Measurements from ENCODE around the gene NCOA7. TPM values are rescaled to one million over a fixed set of nuclear protein-coding genes. Genes with fewer than 3 reads are reported as not detected.

Gene NCOA7
- total and polyA plus RNA-seq, 9 of the 15 experiments (the other 6 are each of a cell fraction or from before 2014, with no cell fraction given), result 5.8 to 14.6 (median 9.3) TPM

- no peak overlapping the region for H3K4me2 ChIP-seq (ENCODE audit: insufficient read depth, low read length)
- H3K4me3 ChIP-seq, result no peak overlapping the region
- in situ Hi-C loops (cut with MboI) (no loop called here), intact Hi-C loops (cut with micrococcal nuclease) (no loop called here)
- FAIRE-seq, result no peak
- no peak for ATAC-seq
- peaks cover 11% of the 10 kb centered on the region; the same call in 2 of the 3 replicates for H3K79me2 ChIP-seq (ENCODE audit: control insufficient read depth, insufficient read depth, low read length)
- H2AFZ ChIP-seq (ENCODE audit: low read depth, low read length), result no peak overlapping the region
- no peaks in the 10 kb centered on the region for H4K20me1 ChIP-seq (replicated peaks; ENCODE audit: control insufficient read depth, insufficient read depth, low read length)
- peaks cover 8% of the 10 kb centered on the region for H3K9me1 ChIP-seq (ENCODE audit: control insufficient read depth, insufficient read depth, low read length)
- DNase-seq (ENCODE audit: extremely low read depth in 1 of 4, low spot score in 3 of 4), result no peak
- 0 out of 3 replicates have a peak, but pooled peaks cover 4% of the 10 kb centered on the region for H3K36me3 ChIP-seq (ENCODE audit: control insufficient read depth, insufficient read depth, low read length)
- CTCF ChIA-PET (ENCODE audit: low intra/inter-chr PET ratio), result no interaction called here
- H3K9me3 ChIP-seq (replicated peaks; ENCODE audit: control insufficient read depth, insufficient read depth, low read depth, low read length), result no peaks in the 10 kb centered on the region
- TF ChIP-seq ZNF253 (CRISPR knock-in tag; conservative IDR thresholded peaks at IDR 0.05) (no peak), TCF7 (IDR thresholded peaks at IDR 0.05; ENCODE audit: borderline replicate concordance) (no peak), ZNF512 (tag; IDR thresholded peaks at IDR 0.05) (no peak), ZNF316 (IDR thresholded peaks at IDR 0.05) (no peak), SRSF1 (IDR thresholded peaks at IDR 0.05; ENCODE audit: low read depth, low read length) (no peak)
- TF ChIP-seq, protein P1, sequence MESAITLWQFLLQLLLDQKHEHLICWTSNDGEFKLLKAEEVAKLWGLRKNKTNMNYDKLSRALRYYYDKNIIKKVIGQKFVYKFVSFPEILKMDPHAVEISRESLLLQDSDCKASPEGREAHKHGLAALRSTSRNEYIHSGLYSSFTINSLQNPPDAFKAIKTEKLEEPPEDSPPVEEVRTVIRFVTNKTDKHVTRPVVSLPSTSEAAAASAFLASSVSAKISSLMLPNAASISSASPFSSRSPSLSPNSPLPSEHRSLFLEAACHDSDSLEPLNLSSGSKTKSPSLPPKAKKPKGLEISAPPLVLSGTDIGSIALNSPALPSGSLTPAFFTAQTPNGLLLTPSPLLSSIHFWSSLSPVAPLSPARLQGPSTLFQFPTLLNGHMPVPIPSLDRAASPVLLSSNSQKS (CRISPR knock-in tag; IDR thresholded peaks at IDR 0.05), result no peak
- TF ChIP-seq, protein P2, sequence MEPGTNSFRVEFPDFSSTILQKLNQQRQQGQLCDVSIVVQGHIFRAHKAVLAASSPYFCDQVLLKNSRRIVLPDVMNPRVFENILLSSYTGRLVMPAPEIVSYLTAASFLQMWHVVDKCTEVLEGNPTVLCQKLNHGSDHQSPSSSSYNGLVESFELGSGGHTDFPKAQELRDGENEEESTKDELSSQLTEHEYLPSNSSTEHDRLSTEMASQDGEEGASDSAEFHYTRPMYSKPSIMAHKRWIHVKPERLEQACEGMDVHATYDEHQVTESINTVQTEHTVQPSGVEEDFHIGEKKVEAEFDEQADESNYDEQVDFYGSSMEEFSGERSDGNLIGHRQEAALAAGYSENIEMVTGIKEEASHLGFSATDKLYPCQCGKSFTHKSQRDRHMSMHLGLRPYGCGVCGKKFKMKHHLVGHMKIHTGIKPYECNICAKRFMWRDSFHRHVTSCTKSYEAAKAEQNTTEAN (CRISPR knock-in tag; IDR thresholded peaks at IDR 0.05), result no peak
- TF ChIP-seq, protein P3, sequence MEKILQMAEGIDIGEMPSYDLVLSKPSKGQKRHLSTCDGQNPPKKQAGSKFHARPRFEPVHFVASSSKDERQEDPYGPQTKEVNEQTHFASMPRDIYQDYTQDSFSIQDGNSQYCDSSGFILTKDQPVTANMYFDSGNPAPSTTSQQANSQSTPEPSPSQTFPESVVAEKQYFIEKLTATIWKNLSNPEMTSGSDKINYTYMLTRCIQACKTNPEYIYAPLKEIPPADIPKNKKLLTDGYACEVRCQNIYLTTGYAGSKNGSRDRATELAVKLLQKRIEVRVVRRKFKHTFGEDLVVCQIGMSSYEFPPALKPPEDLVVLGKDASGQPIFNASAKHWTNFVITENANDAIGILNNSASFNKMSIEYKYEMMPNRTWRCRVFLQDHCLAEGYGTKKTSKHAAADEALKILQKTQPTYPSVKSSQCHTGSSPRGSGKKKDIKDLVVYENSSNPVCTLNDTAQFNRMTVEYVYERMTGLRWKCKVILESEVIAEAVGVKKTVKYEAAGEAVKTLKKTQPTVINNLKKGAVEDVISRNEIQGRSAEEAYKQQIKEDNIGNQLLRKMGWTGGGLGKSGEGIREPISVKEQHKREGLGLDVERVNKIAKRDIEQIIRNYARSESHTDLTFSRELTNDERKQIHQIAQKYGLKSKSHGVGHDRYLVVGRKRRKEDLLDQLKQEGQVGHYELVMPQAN (IDR thresholded peaks at IDR 0.05; ENCODE audit: borderline replicate concordance), result no peak
- TF ChIP-seq, protein P4, sequence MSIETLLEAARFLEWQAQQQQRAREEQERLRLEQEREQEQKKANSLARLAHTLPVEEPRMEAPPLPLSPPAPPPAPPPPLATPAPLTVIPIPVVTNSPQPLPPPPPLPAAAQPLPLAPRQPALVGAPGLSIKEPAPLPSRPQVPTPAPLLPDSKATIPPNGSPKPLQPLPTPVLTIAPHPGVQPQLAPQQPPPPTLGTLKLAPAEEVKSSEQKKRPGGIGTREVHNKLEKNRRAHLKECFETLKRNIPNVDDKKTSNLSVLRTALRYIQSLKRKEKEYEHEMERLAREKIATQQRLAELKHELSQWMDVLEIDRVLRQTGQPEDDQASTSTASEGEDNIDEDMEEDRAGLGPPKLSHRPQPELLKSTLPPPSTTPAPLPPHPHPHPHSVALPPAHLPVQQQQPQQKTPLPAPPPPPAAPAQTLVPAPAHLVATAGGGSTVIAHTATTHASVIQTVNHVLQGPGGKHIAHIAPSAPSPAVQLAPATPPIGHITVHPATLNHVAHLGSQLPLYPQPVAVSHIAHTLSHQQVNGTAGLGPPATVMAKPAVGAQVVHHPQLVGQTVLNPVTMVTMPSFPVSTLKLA (conservative IDR thresholded peaks at IDR 0.05), result no peak
- H3K27me3 ChIP-seq (ENCODE audit: control insufficient read depth in 2 of 2, insufficient read depth in 2 of 2, low read length in 2 of 2), result no peaks in the 10 kb centered on the region
- WGBS (ENCODE audit: insufficient coverage, low coverage, missing lambda C conversion rate), result 96% methylated on average over 3 of the region's 3 CpGs
- no peak overlapping the region for H3K9ac ChIP-seq (ENCODE audit: insufficient read depth in 1 of 2, low read depth in 2 of 2, low read length in 2 of 2)
- H3K4me1 ChIP-seq (replicated peaks in 1 of 2; ENCODE audit: control insufficient read depth in 2 of 2, insufficient read depth in 2 of 2, low read length in 2 of 2), result peaks cover 14 to 24% of the 10 kb centered on the region in 2 experiments; a peak in 4 of 5 replicates
- BruUV-seq (replicated peaks), result no TSS peak
- H3K27ac ChIP-seq (ENCODE audit: extremely low read depth, low read depth, low read length), result no peak overlapping the region
- POLR2A ChIA-PET, result interaction anchor here (1.1 to 1.8 kb wide), 3 partner anchors 8 to 18 kb away, joined by 3 to 6 read pairs (median 3); no protein-coding TSS in a partner anchor
Measured at GRCh38 chr6:125809570-125810170, 18.9 kb downstream of the NCOA7 start.
